ENCODE data around the gene SPAG6.

Gene SPAG6

DNA sequence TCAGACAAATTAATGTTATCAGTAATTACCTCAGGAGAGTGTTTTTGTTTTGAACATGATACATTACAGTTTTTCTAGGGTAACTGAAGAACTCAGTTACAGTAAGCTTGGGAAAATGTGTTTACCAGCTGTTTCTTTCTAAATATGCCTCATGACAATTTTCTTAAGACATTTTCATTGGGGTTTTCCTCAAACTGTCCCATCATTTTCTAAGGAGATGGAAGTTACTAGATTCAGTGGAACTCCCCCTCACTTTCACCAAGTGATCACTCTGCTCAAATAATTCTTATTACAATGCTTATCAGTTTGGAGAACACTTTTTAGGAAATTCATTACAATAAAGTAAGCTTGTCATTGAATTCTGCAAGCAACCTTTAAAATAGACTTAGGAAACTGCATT lies 6.4 kb upstream of the SPAG6 start:
- no peak for TF ChIP-seq ZFX (IDR thresholded peaks at IDR 0.05)
- no peak for TF ChIP-seq CTCF (conservative IDR thresholded peaks at IDR 0.05)
- no peak overlapping the region for H3K27ac ChIP-seq

GRCh38 chr10:22339761-22340328 lies 5.5 kb upstream of the SPAG6 start:
- H3K27ac ChIP-seq = peak overlapping the region; percentile 97
- TF ChIP-seq CTCF (conservative IDR thresholded peaks at IDR 0.05) = no peak
- TF ChIP-seq ZFX (IDR thresholded peaks at IDR 0.05) = no peak

GRCh38 chr10:22340329-22341189 lies 4.7 kb upstream of the SPAG6 start:
- peak overlapping the region; percentile 97 for H3K27ac ChIP-seq
- TF ChIP-seq CTCF (conservative IDR thresholded peaks at IDR 0.05) (no peak), ZFX (IDR thresholded peaks at IDR 0.05) (peak; percentile 100)

GRCh38 chr10:22341190-22341925 lies 3.9 kb upstream of the SPAG6 start:
- no peak for TF ChIP-seq ZFX (IDR thresholded peaks at IDR 0.05)
- no peak for TF ChIP-seq CTCF (conservative IDR thresholded peaks at IDR 0.05)
- H3K27ac ChIP-seq = peak overlapping the region; percentile 97

DNA sequence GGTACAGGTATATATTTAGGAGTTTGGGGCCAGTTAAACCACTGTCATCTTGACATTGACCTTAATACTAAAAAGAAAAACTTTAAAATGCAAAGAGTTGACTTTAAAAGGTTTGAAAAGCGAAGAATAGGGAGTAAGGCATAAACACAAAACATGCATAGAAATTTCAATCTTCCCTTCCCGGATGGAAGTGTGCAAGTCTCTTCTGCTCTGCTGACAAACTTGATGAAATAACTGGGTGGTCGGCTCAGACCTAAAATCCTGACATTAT lies 3.4 kb upstream of the SPAG6 start:
- H3K27ac ChIP-seq = no peak overlapping the region

DNA sequence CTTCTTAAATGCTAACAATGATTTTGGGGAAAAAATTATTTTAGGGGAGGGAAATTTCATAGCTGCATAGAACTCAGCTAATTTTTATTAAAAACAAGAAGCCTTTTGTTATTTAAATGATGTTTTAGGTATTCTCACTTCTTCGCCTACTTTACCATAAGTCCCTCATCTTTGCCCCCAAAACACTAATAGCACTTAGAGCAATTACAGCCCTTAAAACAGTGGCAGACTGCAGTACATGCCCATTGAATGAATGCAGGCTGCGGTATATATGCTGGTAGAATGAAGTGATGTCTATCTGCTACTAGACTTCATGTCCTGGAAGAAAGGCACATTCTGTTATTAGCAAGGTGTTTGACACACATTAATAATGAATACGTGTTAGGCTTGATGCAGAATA lies 2.9 kb upstream of the SPAG6 start:
- no peak for TF ChIP-seq CTCF (conservative IDR thresholded peaks at IDR 0.05)
- no peak for TF ChIP-seq ZFX (IDR thresholded peaks at IDR 0.05)
- H3K27ac ChIP-seq = no peak overlapping the region

More for the DNA sequence above, 3.4 kb upstream of the SPAG6 start:
- TF ChIP-seq CTCF (conservative IDR thresholded peaks at IDR 0.05) = no peak
- TF ChIP-seq ZFX (IDR thresholded peaks at IDR 0.05) = no peak

GRCh38 chr10:22343731-22344130 lies 1.6 kb upstream of the SPAG6 start:
- TF ChIP-seq ZFX (IDR thresholded peaks at IDR 0.05) (no peak), CTCF (conservative IDR thresholded peaks at IDR 0.05) (no peak)
- H3K27ac ChIP-seq = no peak overlapping the region
